ENCODE data around the gene TSPAN17. TPM values are rescaled to one million over a fixed set of nuclear protein-coding genes. Genes with fewer than 3 reads are reported as not detected.
A peak's percentile ranks its signal among the peaks of the same experiment; 100 is the strongest.

Gene TSPAN17
- total and polyA plus RNA-seq, 9 of the 15 experiments (the other 6 are each of a cell fraction or from before 2014, with no cell fraction given): 0.73 to 58.3 (median 34.5) TPM

DNA sequence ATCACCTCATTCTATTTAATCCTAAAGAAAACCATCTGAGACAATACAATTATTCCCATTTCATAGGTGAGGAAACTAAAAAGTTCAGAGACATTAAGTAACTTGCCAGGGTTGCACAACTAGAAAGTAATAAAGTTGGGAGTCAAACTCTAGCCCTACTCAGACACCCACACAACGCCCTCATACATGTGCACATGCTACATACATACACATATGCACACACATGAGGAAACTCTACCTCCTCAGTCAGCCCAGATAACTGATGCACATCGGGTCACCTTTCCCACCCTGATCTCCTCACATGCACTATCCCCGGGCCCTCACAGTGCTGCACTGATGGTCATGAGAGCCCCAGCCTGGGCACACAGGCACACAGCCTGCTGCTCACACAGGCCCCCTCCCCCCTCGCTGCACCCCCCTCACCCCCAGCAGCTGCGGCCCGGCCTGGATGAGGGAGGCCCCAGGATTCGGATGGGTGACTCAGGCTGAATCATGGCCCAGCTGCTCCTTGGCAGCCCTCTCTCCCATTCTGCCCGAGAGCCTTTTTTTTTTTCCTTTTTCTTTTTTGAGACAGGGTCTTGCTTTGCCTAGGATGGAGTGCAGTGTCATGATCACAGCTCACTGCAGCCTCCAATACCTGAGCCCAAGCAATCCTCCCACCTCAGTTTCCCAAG, 32.3 kb upstream of the TSPAN17 start:
- no peak for FAIRE-seq
- H3K27ac ChIP-seq (ENCODE audit: extremely low read depth, low read depth, low read length): no peak overlapping the region
- H4K20me1 ChIP-seq (replicated peaks; ENCODE audit: control insufficient read depth, insufficient read depth, low read length): peaks cover 6% of the 10 kb centered on the region; the same call in 1 of the 2 replicates
- H3K9me3 ChIP-seq (replicated peaks; ENCODE audit: control insufficient read depth, insufficient read depth, low read depth, low read length): no peaks in the 10 kb centered on the region
- no peaks in the 10 kb centered on the region for H3K36me3 ChIP-seq (ENCODE audit: control insufficient read depth, insufficient read depth, low read length)
- ChIA-PET POLR2A (interaction anchor here (0.7 kb wide), 1 partner anchor 142 kb away, joined by 4 read pairs; no protein-coding TSS in a partner anchor), CTCF (ENCODE audit: low intra/inter-chr PET ratio) (no interaction called here)
- H3K4me2 ChIP-seq (ENCODE audit: insufficient read depth, low read length): no peak overlapping the region
- no peak for DNase-seq (ENCODE audit: extremely low read depth in 1 of 4, low spot score in 3 of 4)
- no peak overlapping the region for H3K4me3 ChIP-seq
- TF ChIP-seq, protein P1, sequence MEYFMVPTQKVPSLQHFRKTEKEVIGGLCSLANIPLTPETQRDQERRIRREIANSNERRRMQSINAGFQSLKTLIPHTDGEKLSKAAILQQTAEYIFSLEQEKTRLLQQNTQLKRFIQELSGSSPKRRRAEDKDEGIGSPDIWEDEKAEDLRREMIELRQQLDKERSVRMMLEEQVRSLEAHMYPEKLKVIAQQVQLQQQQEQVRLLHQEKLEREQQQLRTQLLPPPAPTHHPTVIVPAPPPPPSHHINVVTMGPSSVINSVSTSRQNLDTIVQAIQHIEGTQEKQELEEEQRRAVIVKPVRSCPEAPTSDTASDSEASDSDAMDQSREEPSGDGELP (CRISPR knock-in tag; IDR thresholded peaks at IDR 0.05; ENCODE audit: borderline replicate concordance): 0 out of 2 replicates have a peak, but pooled peaks have one; percentile 17
- no peak for TF ChIP-seq MCM7 (IDR thresholded peaks at IDR 0.05)
- TF ChIP-seq FOSL1 (tag; conservative IDR thresholded peaks at IDR 0.05): peak; percentile 88
- TF ChIP-seq CBFA2T3 (IDR thresholded peaks at IDR 0.05): 0 out of 2 replicates have a peak, but pooled peaks have one; percentile 15
- no peak overlapping the region for H2AFZ ChIP-seq (ENCODE audit: low read depth, low read length)
- BruUV-seq (replicated peaks): no TSS peak
- H3K79me2 ChIP-seq (ENCODE audit: control insufficient read depth, insufficient read depth, low read length): no peaks in the 10 kb centered on the region
- H3K9me1 ChIP-seq (ENCODE audit: control insufficient read depth, insufficient read depth, low read length): peaks cover 2% of the 10 kb centered on the region
- peaks cover 10 to 18% of the 10 kb centered on the region in 2 experiments for H3K4me1 ChIP-seq (replicated peaks in 1 of 2; ENCODE audit: control insufficient read depth in 2 of 2, insufficient read depth in 2 of 2, low read length in 2 of 2)
- in situ Hi-C loops (cut with MboI): no loop called here
- peaks cover 19 to 37% of the 10 kb centered on the region in 2 experiments for H3K27me3 ChIP-seq (ENCODE audit: control insufficient read depth in 2 of 2, insufficient read depth in 2 of 2, low read length in 2 of 2)
- intact Hi-C loops (cut with micrococcal nuclease): loop anchor here (5.0 kb wide), 1 partner anchor 198 kb away; the partner anchor contains the start of gene CLTB
- no peak for ATAC-seq
- 0% methylated on average over 3 of the region's 8 CpGs for WGBS (ENCODE audit: insufficient coverage, low coverage, missing lambda C conversion rate)
- H3K9ac ChIP-seq (ENCODE audit: insufficient read depth in 1 of 2, low read depth in 2 of 2, low read length in 2 of 2): no peak overlapping the region
